IMR-90 (cell line): ENCODE measurements around the gene TMEM212.

ENCODE experiments used
- MAFK ChIP-seq: IDR thresholded peaks from 2 replicates; pipeline ENCODE4 v1.6.1; 2012; ENCODE audit warnings: low read depth, low read length, improper control_type of control experiment
- MXI1 ChIP-seq: IDR thresholded peaks from 2 replicates; pipeline ENCODE4 v1.6.1; 2012; ENCODE audit warnings: low read depth, mild to moderate bottlenecking, low read length, moderate library complexity, borderline replicate concordance
- POLR2A ChIP-seq: IDR thresholded peaks from 2 replicates; pipeline ENCODE4 v1.6.1; 2012; ENCODE audit warnings: mild to moderate bottlenecking, low read depth, low read length
- RFX5 ChIP-seq: IDR thresholded peaks from 2 replicates; pipeline ENCODE4 v1.8.0; 2012; ENCODE audit warnings: low read depth, mild to moderate bottlenecking, low read length, moderate library complexity
- TF ChIP-seq, protein P1 (sequence below): conservative IDR thresholded peaks from 2 replicates; pipeline ENCODE4 v1.5.1; 2012; ENCODE audit warnings: mild to moderate bottlenecking, low read depth, low read length, improper control_type of control experiment
- TF ChIP-seq, protein P2 (sequence below): fragments of 150-350 bp; IDR thresholded peaks from 2 replicates; pipeline ENCODE4 v1.6.1; 2016; ENCODE audit warnings: low read depth, mild to moderate bottlenecking, low read length, moderate library complexity, borderline replicate concordance
- TF ChIP-seq, protein P3 (sequence below): fragments of 150-350 bp; IDR thresholded peaks from 2 replicates; pipeline ENCODE4 v1.6.1; 2017; ENCODE audit warnings: mild to moderate bottlenecking, antibody characterized with exemption, low read length, low read depth

DNA sequence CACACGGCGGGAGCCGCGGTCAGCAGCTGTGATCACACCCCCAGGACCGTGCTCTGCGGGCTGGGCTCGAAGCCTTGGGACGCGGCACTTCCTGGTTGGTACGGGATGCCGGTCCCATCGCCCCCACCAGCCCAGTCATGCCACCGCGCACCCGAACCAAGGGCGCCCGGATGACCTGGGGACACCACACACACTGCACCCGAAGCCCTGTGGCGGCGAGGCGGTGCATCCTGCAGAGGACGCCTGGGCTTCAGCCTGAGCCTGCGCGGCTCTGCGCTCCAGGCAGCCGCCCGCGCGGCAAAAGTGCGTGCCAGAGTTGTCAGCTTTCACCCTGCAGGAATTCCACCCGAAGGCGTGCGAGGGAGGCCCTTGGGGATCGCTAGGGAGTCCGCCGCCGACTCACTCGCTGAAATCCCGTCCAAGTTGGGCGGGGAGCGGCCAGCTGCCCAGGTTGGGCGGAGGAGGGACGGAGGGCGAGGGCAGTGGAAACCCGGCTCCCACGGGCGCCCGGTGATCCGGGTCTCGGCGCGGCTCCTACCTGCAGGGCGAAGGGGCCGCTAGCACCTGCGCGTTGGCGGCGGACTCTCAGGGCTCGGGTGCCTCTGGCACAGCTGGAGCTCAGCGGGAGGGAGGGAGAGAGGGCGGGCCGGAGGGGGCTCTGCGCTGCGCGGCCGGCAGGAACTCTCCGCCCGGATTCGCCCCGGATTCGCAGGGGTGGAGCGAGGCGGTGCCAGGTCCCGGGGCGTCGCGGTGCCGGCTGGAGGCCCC is 33.1 kb upstream of the TMEM212 start, which contains the start of gene PLD1:
- TF ChIP-seq, protein P1, sequence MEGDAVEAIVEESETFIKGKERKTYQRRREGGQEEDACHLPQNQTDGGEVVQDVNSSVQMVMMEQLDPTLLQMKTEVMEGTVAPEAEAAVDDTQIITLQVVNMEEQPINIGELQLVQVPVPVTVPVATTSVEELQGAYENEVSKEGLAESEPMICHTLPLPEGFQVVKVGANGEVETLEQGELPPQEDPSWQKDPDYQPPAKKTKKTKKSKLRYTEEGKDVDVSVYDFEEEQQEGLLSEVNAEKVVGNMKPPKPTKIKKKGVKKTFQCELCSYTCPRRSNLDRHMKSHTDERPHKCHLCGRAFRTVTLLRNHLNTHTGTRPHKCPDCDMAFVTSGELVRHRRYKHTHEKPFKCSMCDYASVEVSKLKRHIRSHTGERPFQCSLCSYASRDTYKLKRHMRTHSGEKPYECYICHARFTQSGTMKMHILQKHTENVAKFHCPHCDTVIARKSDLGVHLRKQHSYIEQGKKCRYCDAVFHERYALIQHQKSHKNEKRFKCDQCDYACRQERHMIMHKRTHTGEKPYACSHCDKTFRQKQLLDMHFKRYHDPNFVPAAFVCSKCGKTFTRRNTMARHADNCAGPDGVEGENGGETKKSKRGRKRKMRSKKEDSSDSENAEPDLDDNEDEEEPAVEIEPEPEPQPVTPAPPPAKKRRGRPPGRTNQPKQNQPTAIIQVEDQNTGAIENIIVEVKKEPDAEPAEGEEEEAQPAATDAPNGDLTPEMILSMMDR: no peak
- TF ChIP-seq MAFK (no peak), POLR2A (peak; percentile 71), RFX5 (no peak), MXI1 (no peak; the same call in 1 of the 2 replicates)
- TF ChIP-seq, protein P2, sequence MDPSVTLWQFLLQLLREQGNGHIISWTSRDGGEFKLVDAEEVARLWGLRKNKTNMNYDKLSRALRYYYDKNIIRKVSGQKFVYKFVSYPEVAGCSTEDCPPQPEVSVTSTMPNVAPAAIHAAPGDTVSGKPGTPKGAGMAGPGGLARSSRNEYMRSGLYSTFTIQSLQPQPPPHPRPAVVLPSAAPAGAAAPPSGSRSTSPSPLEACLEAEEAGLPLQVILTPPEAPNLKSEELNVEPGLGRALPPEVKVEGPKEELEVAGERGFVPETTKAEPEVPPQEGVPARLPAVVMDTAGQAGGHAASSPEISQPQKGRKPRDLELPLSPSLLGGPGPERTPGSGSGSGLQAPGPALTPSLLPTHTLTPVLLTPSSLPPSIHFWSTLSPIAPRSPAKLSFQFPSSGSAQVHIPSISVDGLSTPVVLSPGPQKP: no peak
- TF ChIP-seq, protein P3, sequence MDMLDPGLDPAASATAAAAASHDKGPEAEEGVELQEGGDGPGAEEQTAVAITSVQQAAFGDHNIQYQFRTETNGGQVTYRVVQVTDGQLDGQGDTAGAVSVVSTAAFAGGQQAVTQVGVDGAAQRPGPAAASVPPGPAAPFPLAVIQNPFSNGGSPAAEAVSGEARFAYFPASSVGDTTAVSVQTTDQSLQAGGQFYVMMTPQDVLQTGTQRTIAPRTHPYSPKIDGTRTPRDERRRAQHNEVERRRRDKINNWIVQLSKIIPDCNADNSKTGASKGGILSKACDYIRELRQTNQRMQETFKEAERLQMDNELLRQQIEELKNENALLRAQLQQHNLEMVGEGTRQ: no peak
